ENCODE data around the gene GPC5. TPM values are rescaled to one million over a fixed set of nuclear protein-coding genes. Genes with fewer than 3 reads are reported as not detected.
A peak's percentile ranks its signal among the peaks of the same experiment; 100 is the strongest.

GPC5 gene
- total RNA-seq, 1 experiment from 2014 or later = not detected

DNA sequence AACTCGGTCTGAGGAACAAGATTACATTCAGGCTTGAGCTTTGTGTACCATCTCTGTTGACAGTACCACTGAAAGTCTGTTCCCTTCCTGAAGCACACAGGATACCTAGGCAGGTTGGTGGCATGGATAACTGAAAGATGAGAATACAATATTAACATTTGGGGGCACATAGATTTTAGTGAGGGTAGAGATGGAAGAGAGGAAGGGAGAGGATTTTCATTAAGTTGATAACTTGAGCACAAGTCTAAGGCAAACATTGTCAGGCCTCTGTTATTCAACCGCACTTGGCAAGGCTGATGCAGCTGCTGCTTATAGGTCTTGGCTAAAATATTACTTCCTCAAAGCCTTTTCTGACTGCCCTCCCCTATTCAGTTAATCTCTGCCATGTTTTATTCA is 40.0 kb upstream of the GPC5 start:
- no peak for DNase-seq (ENCODE audit: low read depth in 1 of 2, low spot score in 2 of 2)
- H3K27ac ChIP-seq = no peak overlapping the region
- H3K4me3 ChIP-seq = no peak overlapping the region
- H3K4me1 ChIP-seq (replicated peaks) = no peaks in the 10 kb centered on the region
- H3K27me3 ChIP-seq (replicated peaks) = no peaks in the 10 kb centered on the region
- H3K36me3 ChIP-seq = peaks cover 28% of the 10 kb centered on the region
- no peaks in the 10 kb centered on the region for H3K9me3 ChIP-seq (replicated peaks)

DNA sequence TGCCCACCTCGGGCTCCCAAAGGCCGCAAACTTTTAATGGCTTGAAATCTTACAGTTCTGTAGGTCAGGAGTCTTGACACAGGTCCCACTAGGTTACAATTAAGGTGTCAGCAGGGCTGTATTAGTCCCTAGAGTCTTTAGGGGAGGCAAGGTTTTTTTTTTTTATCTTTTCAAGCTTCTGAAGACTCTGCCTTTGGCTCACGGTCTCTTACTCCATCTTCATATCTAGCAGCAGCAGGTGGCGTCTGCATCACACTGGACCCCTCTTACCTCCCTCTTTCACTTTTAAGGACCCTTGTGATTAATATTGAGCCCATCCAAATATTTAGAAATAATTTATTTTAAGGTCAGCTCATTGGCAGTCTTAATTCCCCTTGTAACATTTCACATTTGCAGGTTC is 39.3 kb upstream of the GPC5 start:
- Histone ChIP-seq H3K36me3 (peaks cover 21% of the 10 kb centered on the region), H3K4me3 (no peak overlapping the region), H3K4me1 (replicated peaks) (no peaks in the 10 kb centered on the region), H3K27ac (no peak overlapping the region), H3K9me3 (replicated peaks) (no peaks in the 10 kb centered on the region), H3K27me3 (replicated peaks) (no peaks in the 10 kb centered on the region)
- no peak for DNase-seq (ENCODE audit: low read depth in 1 of 2, low spot score in 2 of 2)

DNA sequence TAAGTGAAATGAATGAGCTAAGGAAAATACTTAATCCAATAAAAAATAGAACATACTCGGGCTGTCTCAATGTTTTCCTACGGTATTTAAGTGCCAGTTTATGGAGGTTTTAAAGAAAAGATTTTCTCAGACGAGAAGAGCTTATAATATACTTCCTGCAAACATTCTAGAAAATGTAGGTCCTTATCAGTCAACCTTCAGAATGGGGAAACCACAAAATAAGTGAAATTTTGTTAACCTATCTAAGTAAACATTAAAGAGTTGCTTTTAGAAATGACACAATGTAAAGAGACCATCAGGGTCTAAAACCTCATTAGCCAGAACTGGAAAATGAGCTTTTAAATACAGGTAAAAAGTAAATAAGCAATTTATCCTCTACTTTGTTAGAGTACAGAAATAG is 38.8 kb upstream of the GPC5 start:
- DNase-seq (ENCODE audit: low read depth in 1 of 2, low spot score in 2 of 2) = no peak
- H3K4me1 ChIP-seq (replicated peaks) = no peaks in the 10 kb centered on the region
- no peaks in the 10 kb centered on the region for H3K27me3 ChIP-seq (replicated peaks)
- H3K4me3 ChIP-seq = no peak overlapping the region
- no peak overlapping the region for H3K27ac ChIP-seq
- peaks cover 16% of the 10 kb centered on the region for H3K36me3 ChIP-seq
- no peaks in the 10 kb centered on the region for H3K9me3 ChIP-seq (replicated peaks)

DNA sequence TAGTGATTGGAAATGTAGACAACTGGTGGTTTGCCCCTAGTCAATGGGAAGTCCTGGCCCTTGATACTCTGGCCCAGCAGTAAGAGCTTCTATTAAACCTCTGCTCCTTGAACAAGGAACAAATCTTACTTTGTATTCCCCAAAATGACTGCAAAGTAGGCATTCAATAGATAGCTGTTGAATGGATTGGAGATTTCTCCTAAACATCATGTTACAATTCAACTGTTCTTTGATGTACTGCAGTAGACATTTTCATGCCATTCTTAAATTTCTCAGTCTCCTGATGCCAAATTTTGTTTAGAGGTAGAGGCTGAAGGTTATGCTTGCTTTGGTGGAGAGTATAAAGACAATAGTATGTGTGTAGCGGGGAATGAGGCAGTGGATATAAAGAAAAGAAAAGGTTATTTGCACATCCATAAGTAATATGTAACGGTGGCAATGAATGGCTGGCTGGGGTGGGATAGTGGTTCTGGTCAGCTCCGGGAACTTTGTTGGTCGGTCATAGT is 38.1 kb upstream of the GPC5 start:
- Histone ChIP-seq H3K9me3 (replicated peaks) (no peaks in the 10 kb centered on the region), H3K4me3 (no peak overlapping the region), H3K27ac (no peak overlapping the region), H3K27me3 (replicated peaks) (no peaks in the 10 kb centered on the region), H3K4me1 (replicated peaks) (no peaks in the 10 kb centered on the region), H3K36me3 (peaks cover 9% of the 10 kb centered on the region)
- DNase-seq (ENCODE audit: low read depth in 1 of 2, low spot score in 2 of 2) = no peak

DNA sequence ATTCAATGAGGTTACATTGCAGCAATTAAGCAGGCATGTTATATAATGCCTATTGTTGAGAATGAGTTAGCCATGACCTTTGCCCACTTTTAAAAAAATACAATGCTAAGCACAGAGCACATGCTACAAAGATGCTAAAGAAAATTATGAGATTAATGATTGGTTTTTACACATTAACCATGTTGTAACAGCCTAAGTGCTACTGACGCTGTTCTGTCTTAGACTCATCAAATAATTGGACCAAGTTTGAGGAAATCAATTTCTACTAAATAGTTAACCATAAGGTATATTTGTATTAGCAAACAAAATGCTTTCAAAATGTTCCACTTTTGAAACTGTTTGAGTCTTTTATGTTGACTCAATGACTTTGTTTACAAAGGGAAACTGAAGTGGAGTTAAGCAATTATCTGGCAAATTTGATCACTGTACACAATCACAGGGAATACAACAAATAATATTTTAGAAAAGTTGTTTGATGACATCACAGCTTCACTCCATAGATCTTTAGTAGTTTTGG is 36.6 kb upstream of the GPC5 start:
- no peaks in the 10 kb centered on the region for H3K36me3 ChIP-seq
- no peak overlapping the region for H3K4me3 ChIP-seq
- no peak for DNase-seq (ENCODE audit: low read depth in 1 of 2, low spot score in 2 of 2)

DNA sequence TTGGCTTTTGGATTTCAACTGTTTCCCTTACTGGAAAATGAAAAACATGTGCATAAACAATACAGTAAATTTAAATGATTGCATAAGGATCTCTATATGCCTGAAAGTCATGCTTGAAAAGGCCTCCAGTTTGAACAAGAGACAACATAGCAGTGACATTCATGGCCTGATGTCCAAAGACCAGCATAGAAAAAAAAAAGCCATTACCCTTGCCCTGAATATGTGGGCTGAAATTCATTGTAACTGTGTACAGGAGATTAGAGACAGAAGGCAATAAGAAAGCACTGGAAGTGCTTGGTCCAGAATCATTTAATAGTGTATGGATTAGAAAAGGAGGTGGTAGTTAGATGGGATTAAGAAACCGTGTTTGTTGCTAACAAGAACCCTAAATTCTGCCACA is 35.5 kb upstream of the GPC5 start:
- no peak overlapping the region for H3K27ac ChIP-seq
- no peaks in the 10 kb centered on the region for H3K9me3 ChIP-seq (replicated peaks)
- no peaks in the 10 kb centered on the region for H3K36me3 ChIP-seq
- no peaks in the 10 kb centered on the region for H3K4me1 ChIP-seq (replicated peaks)
- no peaks in the 10 kb centered on the region for H3K27me3 ChIP-seq (replicated peaks)
- DNase-seq (ENCODE audit: low read depth in 1 of 2, low spot score in 2 of 2) = no peak
- H3K4me3 ChIP-seq = no peak overlapping the region

More for the DNA sequence above, 36.6 kb upstream of the GPC5 start:
- Histone ChIP-seq H3K4me1 (replicated peaks) (no peaks in the 10 kb centered on the region), H3K9me3 (replicated peaks) (no peaks in the 10 kb centered on the region), H3K27me3 (replicated peaks) (no peaks in the 10 kb centered on the region), H3K27ac (no peak overlapping the region)

DNA sequence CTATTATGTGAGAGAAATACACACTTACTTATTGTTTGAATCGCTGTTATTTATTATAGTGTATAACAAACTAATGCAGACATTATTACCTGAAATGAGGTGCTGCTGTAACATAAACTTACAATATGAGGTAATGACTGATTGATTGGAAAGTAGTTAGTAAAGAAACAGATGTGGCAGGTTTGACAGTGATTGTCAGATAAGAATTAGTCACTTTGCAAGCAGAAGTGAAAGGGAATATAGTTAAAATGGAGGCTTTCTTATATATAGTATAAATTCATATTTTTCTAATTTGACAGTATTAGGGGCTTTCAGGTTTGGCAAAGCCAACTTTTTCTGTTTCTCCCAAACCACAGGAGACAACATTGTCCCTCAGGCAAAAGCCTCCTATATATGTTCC is 30.3 kb upstream of the GPC5 start:
- Histone ChIP-seq H3K36me3 (no peaks in the 10 kb centered on the region), H3K27me3 (replicated peaks) (no peaks in the 10 kb centered on the region), H3K4me3 (no peak overlapping the region), H3K27ac (no peak overlapping the region), H3K4me1 (replicated peaks) (no peaks in the 10 kb centered on the region), H3K9me3 (replicated peaks) (no peaks in the 10 kb centered on the region)
- no peak for DNase-seq (ENCODE audit: low read depth in 1 of 2, low spot score in 2 of 2)

DNA sequence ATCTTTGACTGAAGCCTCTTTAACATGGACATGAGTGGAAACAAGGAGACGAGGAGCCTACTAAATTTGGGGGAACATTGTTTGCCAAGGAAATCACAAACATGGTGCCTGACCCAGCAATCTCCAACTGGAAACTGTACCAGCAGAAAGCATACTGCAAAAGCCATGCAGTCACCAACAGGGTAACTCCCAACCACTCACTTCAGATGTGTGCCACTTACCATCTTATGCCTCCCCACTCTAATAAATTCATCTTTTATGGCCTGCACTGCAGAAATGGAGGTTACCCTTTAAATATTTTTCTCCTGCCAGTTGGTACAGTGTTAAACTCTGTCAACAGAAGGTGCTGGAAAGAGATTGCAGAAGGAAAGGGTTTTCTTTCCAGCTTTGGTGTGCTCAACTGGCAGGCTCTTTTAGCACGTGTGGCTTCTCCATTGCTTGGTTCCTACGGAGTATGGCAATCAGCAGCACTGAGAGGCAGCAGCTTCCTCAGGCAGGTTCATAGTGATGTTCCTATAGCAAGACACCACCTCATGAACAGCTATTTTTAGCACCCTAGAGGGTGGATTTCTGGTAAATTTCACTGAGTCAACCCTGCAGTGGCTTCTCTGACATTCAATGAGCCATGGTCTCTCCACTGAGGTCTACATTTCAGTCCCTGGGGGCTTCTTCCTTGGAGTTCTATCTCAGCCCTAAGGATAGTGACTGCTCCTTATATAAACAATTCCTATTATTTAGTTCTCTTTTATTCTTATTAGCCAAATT is 29.6 kb upstream of the GPC5 start:
- Histone ChIP-seq H3K4me3 (no peak overlapping the region), H3K9me3 (replicated peaks) (no peaks in the 10 kb centered on the region), H3K27ac (no peak overlapping the region), H3K36me3 (no peaks in the 10 kb centered on the region), H3K4me1 (replicated peaks) (no peaks in the 10 kb centered on the region), H3K27me3 (replicated peaks) (no peaks in the 10 kb centered on the region)
- DNase-seq (ENCODE audit: low read depth in 1 of 2, low spot score in 2 of 2) = no peak

DNA sequence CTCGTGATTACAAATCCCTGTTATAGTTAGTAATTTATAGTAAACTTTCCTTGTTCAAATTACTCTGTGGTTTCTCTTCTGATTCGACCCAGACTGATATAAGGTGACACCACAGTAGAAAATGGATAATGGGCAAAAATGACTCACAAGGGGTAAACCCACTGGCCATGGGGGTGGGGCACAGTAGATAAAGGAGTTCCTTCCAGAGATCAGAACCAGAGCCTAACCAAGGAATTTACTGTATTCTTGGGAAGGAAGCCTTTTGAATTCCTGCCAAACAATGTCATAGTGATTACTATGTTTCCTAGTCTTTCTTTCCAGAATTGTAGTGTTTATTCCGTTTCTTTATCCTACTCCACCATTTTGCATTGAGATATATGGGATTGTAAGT is 29.0 kb upstream of the GPC5 start:
- DNase-seq (ENCODE audit: low read depth in 1 of 2, low spot score in 2 of 2) = peak; percentile 24 to 43
- no peak overlapping the region for H3K27ac ChIP-seq
- no peaks in the 10 kb centered on the region for H3K9me3 ChIP-seq (replicated peaks)
- H3K36me3 ChIP-seq = no peaks in the 10 kb centered on the region
- H3K27me3 ChIP-seq (replicated peaks) = no peaks in the 10 kb centered on the region
- no peak overlapping the region for H3K4me3 ChIP-seq
- no peaks in the 10 kb centered on the region for H3K4me1 ChIP-seq (replicated peaks)

DNA sequence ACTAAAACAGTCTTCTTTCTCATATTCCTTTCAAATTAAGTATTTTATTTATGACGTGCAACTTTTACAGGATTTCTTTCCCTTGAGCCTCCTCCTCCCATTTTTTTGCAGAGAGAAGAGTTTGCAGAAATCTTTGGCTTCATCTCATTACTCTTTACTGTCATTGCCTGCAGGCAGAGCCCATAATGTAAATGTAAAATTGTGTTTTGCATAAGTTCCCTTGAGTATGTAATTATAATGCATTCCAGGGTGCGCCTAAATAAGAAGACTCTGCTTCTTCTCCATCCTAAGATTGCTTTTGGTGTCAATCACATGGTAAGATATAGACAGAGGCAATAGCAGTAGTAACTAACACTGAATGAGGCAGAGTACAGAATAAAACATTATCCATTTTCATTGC is 27.9 kb upstream of the GPC5 start:
- Histone ChIP-seq H3K27me3 (replicated peaks) (no peaks in the 10 kb centered on the region), H3K4me3 (no peak overlapping the region), H3K36me3 (no peaks in the 10 kb centered on the region), H3K27ac (no peak overlapping the region), H3K9me3 (replicated peaks) (no peaks in the 10 kb centered on the region), H3K4me1 (replicated peaks) (no peaks in the 10 kb centered on the region)
- DNase-seq (ENCODE audit: low read depth in 1 of 2, low spot score in 2 of 2) = no peak

DNA sequence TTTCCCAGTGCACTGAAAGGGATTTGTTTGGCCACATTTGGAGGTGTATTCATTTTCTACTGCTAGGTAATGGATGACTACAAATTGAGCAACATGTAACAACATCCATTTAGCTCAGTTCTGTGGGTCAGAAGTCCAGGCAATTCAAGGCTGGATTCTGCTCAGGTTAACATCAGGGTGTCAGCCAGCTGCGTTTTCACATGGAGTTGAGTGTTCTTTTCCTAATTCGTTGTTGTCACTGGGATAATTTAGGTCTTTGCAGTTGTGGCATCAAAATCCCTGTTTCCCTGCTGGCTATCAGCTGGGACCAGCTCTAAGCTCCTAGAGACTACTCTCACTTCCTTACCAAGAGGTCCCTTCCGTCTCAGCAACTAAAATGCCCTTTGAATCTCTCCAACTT is 25.5 kb upstream of the GPC5 start:
- no peaks in the 10 kb centered on the region for H3K27me3 ChIP-seq (replicated peaks)
- H3K4me3 ChIP-seq = no peak overlapping the region
- no peak overlapping the region for H3K27ac ChIP-seq
- H3K36me3 ChIP-seq = no peaks in the 10 kb centered on the region
- H3K9me3 ChIP-seq (replicated peaks) = no peaks in the 10 kb centered on the region
- no peak for DNase-seq (ENCODE audit: low read depth in 1 of 2, low spot score in 2 of 2)
- H3K4me1 ChIP-seq (replicated peaks) = no peaks in the 10 kb centered on the region

DNA sequence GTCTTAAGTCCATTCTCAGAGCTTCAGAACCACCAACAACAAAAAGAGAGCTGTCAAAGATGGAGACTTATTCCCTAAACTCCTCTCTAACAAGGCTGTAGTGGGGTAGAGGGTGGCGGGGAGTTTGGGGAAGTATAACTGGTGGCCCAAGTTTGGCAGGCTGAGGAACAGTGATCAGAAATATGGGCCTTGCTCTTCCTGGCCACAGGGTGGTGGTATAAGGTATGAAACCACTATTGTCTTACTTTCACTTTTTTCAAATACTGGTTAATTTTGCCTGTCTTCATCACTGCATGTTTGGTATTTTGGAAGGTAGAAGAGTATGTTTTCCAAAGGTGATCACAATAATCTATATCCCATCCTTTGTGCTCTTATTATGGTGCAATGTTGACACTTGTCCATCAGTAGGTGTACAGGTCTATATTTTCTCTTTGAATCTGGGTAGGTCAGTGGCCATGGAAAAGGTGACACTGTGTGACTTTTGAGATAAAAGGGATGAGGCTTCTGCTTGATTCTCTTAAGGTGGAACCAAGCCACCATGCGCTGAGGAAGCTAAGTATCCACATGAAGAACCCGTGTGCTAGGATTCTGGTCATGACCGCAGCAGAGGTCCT is 23.2 kb upstream of the GPC5 start:
- Histone ChIP-seq H3K36me3 (no peaks in the 10 kb centered on the region), H3K4me1 (replicated peaks) (no peaks in the 10 kb centered on the region), H3K9me3 (replicated peaks) (no peaks in the 10 kb centered on the region), H3K27ac (no peak overlapping the region), H3K4me3 (no peak overlapping the region), H3K27me3 (replicated peaks) (no peaks in the 10 kb centered on the region)
- DNase-seq (ENCODE audit: low read depth in 1 of 2, low spot score in 2 of 2) = no peak

DNA sequence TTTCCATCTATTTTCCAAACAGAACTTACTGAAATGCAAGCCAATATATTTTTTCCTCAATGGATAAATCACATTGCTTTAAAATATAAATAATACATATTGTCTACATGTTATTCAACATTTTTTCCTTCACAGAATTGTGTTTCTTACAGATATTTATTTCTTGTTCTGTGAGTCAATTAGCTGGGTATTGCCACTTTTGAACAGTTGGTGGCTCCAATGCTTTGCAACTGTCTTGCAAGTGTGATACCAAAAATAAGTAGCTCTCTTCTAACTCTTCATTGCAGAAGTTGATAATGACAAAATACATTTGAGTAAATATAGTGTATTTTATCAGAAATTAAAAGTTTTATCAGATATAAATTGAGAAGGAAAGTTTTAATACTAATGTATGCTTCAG is 17.1 kb upstream of the GPC5 start:
- Histone ChIP-seq H3K27ac (no peak overlapping the region), H3K4me3 (no peak overlapping the region), H3K27me3 (replicated peaks) (0 out of 2 replicates have a peak, but pooled peaks cover 3% of the 10 kb centered on the region), H3K4me1 (replicated peaks) (no peaks in the 10 kb centered on the region), H3K36me3 (no peaks in the 10 kb centered on the region), H3K9me3 (replicated peaks) (no peaks in the 10 kb centered on the region)
- DNase-seq (ENCODE audit: low read depth in 1 of 2, low spot score in 2 of 2) = no peak

DNA sequence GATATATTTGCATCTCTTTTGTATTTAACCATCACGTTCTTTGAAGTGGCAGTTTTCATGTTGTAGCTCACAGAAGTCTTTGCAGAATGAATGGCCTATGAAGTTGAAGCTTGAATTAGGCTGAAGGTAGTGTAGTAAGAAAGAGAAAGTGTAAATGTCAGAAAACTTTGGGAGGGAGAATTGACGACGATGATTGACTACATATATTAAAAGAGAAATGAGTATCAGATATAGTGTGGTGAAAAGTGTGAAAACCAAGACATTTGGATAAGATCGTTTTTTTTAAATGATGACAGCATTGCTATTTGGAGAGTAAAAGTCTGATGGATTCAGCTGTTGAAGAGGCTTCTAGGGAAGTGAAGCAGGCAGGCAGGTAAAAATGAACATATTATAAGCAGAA is 14.6 kb upstream of the GPC5 start:
- H3K27me3 ChIP-seq (replicated peaks) = 0 out of 2 replicates have a peak, but pooled peaks cover 3% of the 10 kb centered on the region
- no peaks in the 10 kb centered on the region for H3K4me1 ChIP-seq (replicated peaks)

More for the DNA sequence above, 14.6 kb upstream of the GPC5 start:
- Histone ChIP-seq H3K27ac (no peak overlapping the region), H3K4me3 (no peak overlapping the region), H3K9me3 (replicated peaks) (no peaks in the 10 kb centered on the region), H3K36me3 (no peaks in the 10 kb centered on the region)
- DNase-seq (ENCODE audit: low read depth in 1 of 2, low spot score in 2 of 2) = no peak

All from SJSA1 (cell line).